ENCODE data around the gene COLGALT1. TPM values are rescaled to one million over a fixed set of nuclear protein-coding genes. Genes with fewer than 3 reads are reported as not detected.

The COLGALT1 gene
- total and polyA plus RNA-seq, 10 of the 15 experiments (the other 5 are each of a cell fraction or from before 2014, with no cell fraction given), result 1.2 to 78.8 (median 29.8) TPM

DNA sequence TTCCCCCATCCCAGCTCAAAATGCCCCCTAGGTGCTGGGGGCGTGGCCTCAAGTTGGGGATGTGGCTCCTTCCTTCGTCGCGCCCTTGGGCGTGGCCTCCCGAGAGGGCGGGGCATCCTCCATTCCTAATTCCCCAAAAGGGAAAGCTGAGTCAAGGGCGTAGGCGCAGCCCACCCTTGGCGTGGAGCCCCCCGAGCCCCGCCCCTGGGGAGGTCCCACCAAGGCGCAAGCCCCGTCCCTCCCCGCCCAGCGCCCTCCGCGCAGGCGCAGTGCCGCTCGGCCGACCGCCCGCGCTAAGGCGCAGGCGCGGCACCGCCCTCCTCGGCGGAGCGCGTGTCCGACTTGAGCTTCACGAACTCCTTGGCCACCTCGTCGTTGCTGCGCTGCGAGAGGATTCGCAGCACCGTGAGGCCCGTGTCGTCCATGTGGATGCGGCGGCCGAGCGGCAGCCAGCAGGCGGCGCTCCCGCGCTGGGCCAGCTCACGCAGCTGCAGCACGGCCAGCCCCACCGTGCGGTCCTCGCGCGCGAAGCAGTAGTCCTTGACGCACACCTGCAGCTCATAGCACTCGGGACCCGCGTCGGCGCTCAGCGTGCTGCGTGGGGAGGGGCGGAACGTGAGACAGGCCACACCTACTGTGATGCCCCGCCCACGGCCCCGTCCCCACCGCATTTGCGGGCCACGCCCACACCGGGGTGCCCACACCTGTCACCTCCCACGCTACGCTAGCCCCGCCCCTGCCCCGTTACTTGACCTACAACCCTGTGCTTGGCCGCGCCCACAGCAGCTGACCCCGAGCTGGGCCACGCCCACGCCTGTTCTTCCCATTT, 50.5 kb downstream of the COLGALT1 start:
- no peak overlapping the region; the same call in 1 of the 2 replicates for H3K9ac ChIP-seq (ENCODE audit: control insufficient read depth, insufficient read depth, low read length)
- POLR2A ChIA-PET, result interaction anchor here (0.6 kb wide), 1 partner anchor 22 kb away, joined by 8 read pairs; no protein-coding TSS in a partner anchor
- no peaks in the 10 kb centered on the region for H3K27me3 ChIP-seq (replicated peaks in 1 of 2; ENCODE audit: control insufficient read depth in 2 of 2, insufficient read depth in 2 of 2, low read length in 1 of 2)
- BruUV-seq (replicated peaks), result no TSS peak
- H3K36me3 ChIP-seq (ENCODE audit: control insufficient read depth in 2 of 2, insufficient read depth in 2 of 2, low read length in 1 of 2), result no peaks in the 10 kb centered on the region
- intact Hi-C loops (cut with micrococcal nuclease; ENCODE audit: unreplicated experiment), result no loop called here
- peaks cover 6% of the 10 kb centered on the region; the same call in 1 of the 2 replicates for H3K4me1 ChIP-seq (ENCODE audit: control insufficient read depth, insufficient read depth, low read length)
- in situ Hi-C loops (cut with MboI), result no loop called here
- H3K4me2 ChIP-seq (ENCODE audit: control insufficient read depth, insufficient read depth), result peak overlapping the region; percentile 96
- 2% methylated on average over 65 of the region's 85 CpGs for WGBS (ENCODE audit: insufficient coverage, insufficient replicate concordance, low lambda C conversion rate, missing lambda C conversion rate)
- CTCF ChIA-PET, result interaction anchor here (0.7 to 1.5 kb wide), 6 partner anchors 11 to 189 kb away, joined by 3 to 4 read pairs (median 4); partner anchors contain the start of gene B3GNT3
- no peaks in the 10 kb centered on the region for H3K79me2 ChIP-seq (ENCODE audit: control insufficient read depth, insufficient read depth, low read length)
- H3K9me3 ChIP-seq (replicated peaks; ENCODE audit: control insufficient read depth, insufficient read depth, low read length), result no peaks in the 10 kb centered on the region
- peak overlapping the region; percentile 99 for H2AFZ ChIP-seq (ENCODE audit: control insufficient read depth, low read depth, low read length)
- ATAC-seq (peak; percentile 89), DNase-seq (ENCODE audit: low read depth, low spot score) (peak; percentile 54), FAIRE-seq (peak; percentile 18)
- H4K20me1 ChIP-seq (ENCODE audit: control insufficient read depth, insufficient read depth), result no peaks in the 10 kb centered on the region
- peak overlapping the region; percentile 67 for H3K4me3 ChIP-seq
- peak overlapping the region; percentile 61; the same call in 1 of the 2 replicates for H3K27ac ChIP-seq (ENCODE audit: control insufficient read depth, insufficient read depth)
- RAD21 ChIA-PET (ENCODE audit: unreplicated experiment), result interaction anchor here (1.5 kb wide), 1 partner anchor 161 kb away, joined by 4 read pairs; no protein-coding TSS in a partner anchor
- SMC1A ChIA-PET (ENCODE audit: uncharacterized antibody, unreplicated experiment), result interaction anchor here (0.6 to 1.2 kb wide), 3 partner anchors 16 to 171 kb away, joined by 3 to 4 read pairs (median 3); no protein-coding TSS in a partner anchor
- 0 out of 2 replicates have a peak, but pooled peaks have one; percentile 19 for TF ChIP-seq HDGF (IDR thresholded peaks at IDR 0.05)
- TF ChIP-seq, protein P1, sequence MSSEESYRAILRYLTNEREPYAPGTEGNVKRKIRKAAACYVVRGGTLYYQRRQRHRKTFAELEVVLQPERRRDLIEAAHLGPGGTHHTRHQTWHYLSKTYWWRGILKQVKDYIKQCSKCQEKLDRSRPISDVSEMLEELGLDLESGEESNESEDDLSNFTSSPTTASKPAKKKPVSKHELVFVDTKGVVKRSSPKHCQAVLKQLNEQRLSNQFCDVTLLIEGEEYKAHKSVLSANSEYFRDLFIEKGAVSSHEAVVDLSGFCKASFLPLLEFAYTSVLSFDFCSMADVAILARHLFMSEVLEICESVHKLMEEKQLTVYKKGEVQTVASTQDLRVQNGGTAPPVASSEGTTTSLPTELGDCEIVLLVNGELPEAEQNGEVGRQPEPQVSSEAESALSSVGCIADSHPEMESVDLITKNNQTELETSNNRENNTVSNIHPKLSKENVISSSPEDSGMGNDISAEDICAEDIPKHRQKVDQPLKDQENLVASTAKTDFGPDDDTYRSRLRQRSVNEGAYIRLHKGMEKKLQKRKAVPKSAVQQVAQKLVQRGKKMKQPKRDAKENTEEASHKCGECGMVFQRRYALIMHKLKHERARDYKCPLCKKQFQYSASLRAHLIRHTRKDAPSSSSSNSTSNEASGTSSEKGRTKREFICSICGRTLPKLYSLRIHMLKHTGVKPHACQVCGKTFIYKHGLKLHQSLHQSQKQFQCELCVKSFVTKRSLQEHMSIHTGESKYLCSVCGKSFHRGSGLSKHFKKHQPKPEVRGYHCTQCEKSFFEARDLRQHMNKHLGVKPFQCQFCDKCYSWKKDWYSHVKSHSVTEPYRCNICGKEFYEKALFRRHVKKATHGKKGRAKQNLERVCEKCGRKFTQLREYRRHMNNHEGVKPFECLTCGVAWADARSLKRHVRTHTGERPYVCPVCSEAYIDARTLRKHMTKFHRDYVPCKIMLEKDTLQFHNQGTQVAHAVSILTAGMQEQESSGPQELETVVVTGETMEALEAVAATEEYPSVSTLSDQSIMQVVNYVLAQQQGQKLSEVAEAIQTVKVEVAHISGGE (CRISPR knock-in tag; IDR thresholded peaks at IDR 0.05), result no peak
- TF ChIP-seq, protein P2, sequence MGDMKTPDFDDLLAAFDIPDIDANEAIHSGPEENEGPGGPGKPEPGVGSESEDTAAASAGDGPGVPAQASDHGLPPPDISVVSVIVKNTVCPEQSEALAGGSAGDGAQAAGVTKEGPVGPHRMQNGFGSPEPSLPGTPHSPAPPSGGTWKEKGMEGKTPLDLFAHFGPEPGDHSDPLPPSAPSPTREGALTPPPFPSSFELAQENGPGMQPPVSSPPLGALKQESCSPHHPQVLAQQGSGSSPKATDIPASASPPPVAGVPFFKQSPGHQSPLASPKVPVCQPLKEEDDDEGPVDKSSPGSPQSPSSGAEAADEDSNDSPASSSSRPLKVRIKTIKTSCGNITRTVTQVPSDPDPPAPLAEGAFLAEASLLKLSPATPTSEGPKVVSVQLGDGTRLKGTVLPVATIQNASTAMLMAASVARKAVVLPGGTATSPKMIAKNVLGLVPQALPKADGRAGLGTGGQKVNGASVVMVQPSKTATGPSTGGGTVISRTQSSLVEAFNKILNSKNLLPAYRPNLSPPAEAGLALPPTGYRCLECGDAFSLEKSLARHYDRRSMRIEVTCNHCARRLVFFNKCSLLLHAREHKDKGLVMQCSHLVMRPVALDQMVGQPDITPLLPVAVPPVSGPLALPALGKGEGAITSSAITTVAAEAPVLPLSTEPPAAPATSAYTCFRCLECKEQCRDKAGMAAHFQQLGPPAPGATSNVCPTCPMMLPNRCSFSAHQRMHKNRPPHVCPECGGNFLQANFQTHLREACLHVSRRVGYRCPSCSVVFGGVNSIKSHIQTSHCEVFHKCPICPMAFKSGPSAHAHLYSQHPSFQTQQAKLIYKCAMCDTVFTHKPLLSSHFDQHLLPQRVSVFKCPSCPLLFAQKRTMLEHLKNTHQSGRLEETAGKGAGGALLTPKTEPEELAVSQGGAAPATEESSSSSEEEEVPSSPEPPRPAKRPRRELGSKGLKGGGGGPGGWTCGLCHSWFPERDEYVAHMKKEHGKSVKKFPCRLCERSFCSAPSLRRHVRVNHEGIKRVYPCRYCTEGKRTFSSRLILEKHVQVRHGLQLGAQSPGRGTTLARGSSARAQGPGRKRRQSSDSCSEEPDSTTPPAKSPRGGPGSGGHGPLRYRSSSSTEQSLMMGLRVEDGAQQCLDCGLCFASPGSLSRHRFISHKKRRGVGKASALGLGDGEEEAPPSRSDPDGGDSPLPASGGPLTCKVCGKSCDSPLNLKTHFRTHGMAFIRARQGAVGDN (IDR thresholded peaks at IDR 0.05), result peak; percentile 96
- TF ChIP-seq DPF2 (IDR thresholded peaks at IDR 0.05), result peak; percentile 76; the same call in 1 of the 2 replicates
- TF ChIP-seq CREB1 (IDR thresholded peaks at IDR 0.05; ENCODE audit: low read depth), result peak; percentile 76; the same call in 1 of the 2 replicates
- no peak for TF ChIP-seq NFYB (IDR thresholded peaks at IDR 0.05; ENCODE audit: insufficient read depth, low read depth, low read length)
- TF ChIP-seq, protein P3, sequence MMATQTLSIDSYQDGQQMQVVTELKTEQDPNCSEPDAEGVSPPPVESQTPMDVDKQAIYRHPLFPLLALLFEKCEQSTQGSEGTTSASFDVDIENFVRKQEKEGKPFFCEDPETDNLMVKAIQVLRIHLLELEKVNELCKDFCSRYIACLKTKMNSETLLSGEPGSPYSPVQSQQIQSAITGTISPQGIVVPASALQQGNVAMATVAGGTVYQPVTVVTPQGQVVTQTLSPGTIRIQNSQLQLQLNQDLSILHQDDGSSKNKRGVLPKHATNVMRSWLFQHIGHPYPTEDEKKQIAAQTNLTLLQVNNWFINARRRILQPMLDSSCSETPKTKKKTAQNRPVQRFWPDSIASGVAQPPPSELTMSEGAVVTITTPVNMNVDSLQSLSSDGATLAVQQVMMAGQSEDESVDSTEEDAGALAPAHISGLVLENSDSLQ (IDR thresholded peaks at IDR 0.05), result peak; percentile 32; the same call in 1 of the 2 replicates
- TF ChIP-seq EGR1 (IDR thresholded peaks at IDR 0.05; ENCODE audit: borderline replicate concordance in 1 of 2, low read depth in 2 of 2, low read length in 2 of 2), result peak in 1 of 2 experiments; percentile 65; a peak in 2 of 3 replicates
- TF ChIP-seq PAX5 (IDR thresholded peaks at IDR 0.05; ENCODE audit: borderline replicate concordance, low read depth, low read length), result peak; percentile 1; the same call in 1 of the 2 replicates
- TF ChIP-seq, protein P4, sequence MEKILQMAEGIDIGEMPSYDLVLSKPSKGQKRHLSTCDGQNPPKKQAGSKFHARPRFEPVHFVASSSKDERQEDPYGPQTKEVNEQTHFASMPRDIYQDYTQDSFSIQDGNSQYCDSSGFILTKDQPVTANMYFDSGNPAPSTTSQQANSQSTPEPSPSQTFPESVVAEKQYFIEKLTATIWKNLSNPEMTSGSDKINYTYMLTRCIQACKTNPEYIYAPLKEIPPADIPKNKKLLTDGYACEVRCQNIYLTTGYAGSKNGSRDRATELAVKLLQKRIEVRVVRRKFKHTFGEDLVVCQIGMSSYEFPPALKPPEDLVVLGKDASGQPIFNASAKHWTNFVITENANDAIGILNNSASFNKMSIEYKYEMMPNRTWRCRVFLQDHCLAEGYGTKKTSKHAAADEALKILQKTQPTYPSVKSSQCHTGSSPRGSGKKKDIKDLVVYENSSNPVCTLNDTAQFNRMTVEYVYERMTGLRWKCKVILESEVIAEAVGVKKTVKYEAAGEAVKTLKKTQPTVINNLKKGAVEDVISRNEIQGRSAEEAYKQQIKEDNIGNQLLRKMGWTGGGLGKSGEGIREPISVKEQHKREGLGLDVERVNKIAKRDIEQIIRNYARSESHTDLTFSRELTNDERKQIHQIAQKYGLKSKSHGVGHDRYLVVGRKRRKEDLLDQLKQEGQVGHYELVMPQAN (conservative IDR thresholded peaks at IDR 0.05), result peak; percentile 52; the same call in 1 of the 2 replicates

Data from GM12878 (cell line).